HepG2 (cell line): ENCODE measurements around the gene CCDC57. TPM values are rescaled to one million over a fixed set of nuclear protein-coding genes. Genes with fewer than 3 reads are reported as not detected.
A peak's percentile ranks its signal among the peaks of the same experiment; 100 is the strongest.

Experiments used
- DNMT3B ChIP-seq: conservative IDR thresholded peaks from 2 replicates; pipeline ENCODE4 v1.6.1; 2016; ENCODE audit warnings: missing biosample characterization, control low read depth
- FOXK1 ChIP-seq: sonication (generic); formaldehyde crosslinking; IDR thresholded peaks from 2 replicates; pipeline ENCODE4 v1.4.0; 2020; ENCODE audit warnings: low read depth, missing genetic modification reagents, borderline replicate concordance
- NCOA1 ChIP-seq: sonication (generic); formaldehyde crosslinking; IDR thresholded peaks from 2 replicates; pipeline ENCODE4 v1.9.0; 2021; ENCODE audit warnings: missing genetic modification reagents
- SRF ChIP-seq: IDR thresholded peaks from 2 replicates; pipeline ENCODE4 v1.6.1; 2011; ENCODE audit warnings: mild to moderate bottlenecking, low read depth, low read length, moderate library complexity
- ZNF644 ChIP-seq: IDR thresholded peaks from 2 replicates; pipeline ENCODE4 v1.6.1; 2016; ENCODE audit warnings: low read depth
- polyA plus RNA-seq, 8 experiments: library from polyadenylated mRNA; depleted of rRNA in 3 of 8; stranded (reverse) in 7 of 8; unstranded in 1 of 8; fragments of >200 nt; fragmentation: Illumina TruSeq in 4 of 8; extraction: Trizol in 4 of 8; gene quantifications; 2 replicates each; pipeline versions ENCODE4 v1.2.1 to v1.2.3, GENCODE V29; 2011 to 2016; ENCODE audit warnings: low read depth in 4 of 8, missing spikeins in 1 of 8, mixed read lengths in 1 of 8; ENCODE audit not compliant: insufficient read depth in 1 of 8
- total RNA-seq, 5 experiments: library from RNA; depleted of rRNA; stranded (reverse); fragments of >200 nt; fragmentation: Illumina TruSeq; extraction: Trizol; gene quantifications; 2 replicates each; pipeline ENCODE4 v1.2.3, GENCODE V29; 2016; ENCODE audit warnings: low read depth in 1 of 5
- TF ChIP-seq, protein P1 (sequence below): sonication (generic); formaldehyde crosslinking; IDR thresholded peaks from 2 replicates; pipeline ENCODE4 v1.4.0; 2020; ENCODE audit warnings: mild to moderate bottlenecking, missing genetic modification reagents
- TF ChIP-seq, protein P2 (sequence below), 2 experiments: sonication (generic) in 1 of 2; formaldehyde crosslinking in 1 of 2; IDR thresholded peaks; 2 replicates each; pipeline versions ENCODE4 v1.6.1 to v1.9.0; 2014 to 2022; ENCODE audit warnings: antibody characterized with exemption in 1 of 2, borderline replicate concordance in 1 of 2, inconsistent platforms in 1 of 2, low read depth in 1 of 2, missing genetic modification reagents in 1 of 2
- TF ChIP-seq, protein P3 (sequence below): sonication (generic); formaldehyde crosslinking; IDR thresholded peaks from 2 replicates; pipeline ENCODE4 v1.4.0; 2020; ENCODE audit warnings: mild to moderate bottlenecking, missing genetic modification reagents
- TF ChIP-seq, protein P4 (sequence below): sonication (generic); formaldehyde crosslinking; IDR thresholded peaks from 2 replicates; pipeline ENCODE4 v1.5.0; 2020; ENCODE audit warnings: missing genetic modification reagents
- TF ChIP-seq, protein P5 (sequence below): sonication (generic); formaldehyde crosslinking; conservative IDR thresholded peaks from 2 replicates; pipeline ENCODE4 v1.4.0; 2020; ENCODE audit warnings: missing genetic modification reagents
- TF ChIP-seq, protein P6 (sequence below): sonication (generic); formaldehyde crosslinking; IDR thresholded peaks from 2 replicates; pipeline ENCODE4 v1.5.0; 2020; ENCODE audit warnings: mild to moderate bottlenecking, missing genetic modification reagents, moderate library complexity
- TF ChIP-seq, protein P7 (sequence below): IDR thresholded peaks from 2 replicates; pipeline ENCODE4 v1.6.1; 2016; ENCODE audit warnings: missing biosample characterization, missing genetic modification reagents, low read depth

Gene CCDC57
- total and polyA plus RNA-seq, 2 of the 13 experiments (the other 11 are each of a cell fraction or from before 2014, with no cell fraction given) = 59.3 to 59.9 TPM

DNA sequence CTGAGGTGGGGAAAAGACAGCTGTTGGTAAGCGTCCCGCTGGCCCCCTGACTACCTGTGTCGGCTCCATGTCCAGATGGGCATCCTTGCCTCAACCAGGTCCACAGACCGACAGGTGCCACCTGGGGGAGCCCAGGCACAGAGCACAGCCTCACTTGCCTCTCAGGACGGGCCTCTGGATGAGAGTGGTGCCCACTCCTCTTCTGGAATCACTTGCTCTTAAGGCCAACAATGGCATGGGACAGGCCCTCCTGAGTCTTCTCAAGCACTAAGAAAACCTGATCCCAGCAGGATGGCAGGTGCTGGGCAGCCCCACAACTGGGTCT, 33.4 kb upstream of the CCDC57 start (continued):
- TF ChIP-seq, protein P1, sequence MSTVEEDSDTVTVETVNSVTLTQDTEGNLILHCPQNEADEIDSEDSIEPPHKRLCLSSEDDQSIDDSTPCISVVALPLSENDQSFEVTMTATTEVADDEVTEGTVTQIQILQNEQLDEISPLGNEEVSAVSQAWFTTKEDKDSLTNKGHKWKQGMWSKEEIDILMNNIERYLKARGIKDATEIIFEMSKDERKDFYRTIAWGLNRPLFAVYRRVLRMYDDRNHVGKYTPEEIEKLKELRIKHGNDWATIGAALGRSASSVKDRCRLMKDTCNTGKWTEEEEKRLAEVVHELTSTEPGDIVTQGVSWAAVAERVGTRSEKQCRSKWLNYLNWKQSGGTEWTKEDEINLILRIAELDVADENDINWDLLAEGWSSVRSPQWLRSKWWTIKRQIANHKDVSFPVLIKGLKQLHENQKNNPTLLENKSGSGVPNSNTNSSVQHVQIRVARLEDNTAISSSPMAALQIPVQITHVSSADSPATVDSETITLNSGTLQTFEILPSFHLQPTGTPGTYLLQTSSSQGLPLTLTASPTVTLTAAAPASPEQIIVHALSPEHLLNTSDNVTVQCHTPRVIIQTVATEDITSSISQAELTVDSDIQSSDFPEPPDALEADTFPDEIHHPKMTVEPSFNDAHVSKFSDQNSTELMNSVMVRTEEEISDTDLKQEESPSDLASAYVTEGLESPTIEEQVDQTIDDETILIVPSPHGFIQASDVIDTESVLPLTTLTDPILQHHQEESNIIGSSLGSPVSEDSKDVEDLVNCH (CRISPR knock-in tag) = no peak
- TF ChIP-seq ZNF644 (CRISPR knock-in tag) = no peak
- no peak for TF ChIP-seq NCOA1 (CRISPR knock-in tag)
- no peak for TF ChIP-seq DNMT3B (CRISPR knock-in tag)
- TF ChIP-seq, protein P2, sequence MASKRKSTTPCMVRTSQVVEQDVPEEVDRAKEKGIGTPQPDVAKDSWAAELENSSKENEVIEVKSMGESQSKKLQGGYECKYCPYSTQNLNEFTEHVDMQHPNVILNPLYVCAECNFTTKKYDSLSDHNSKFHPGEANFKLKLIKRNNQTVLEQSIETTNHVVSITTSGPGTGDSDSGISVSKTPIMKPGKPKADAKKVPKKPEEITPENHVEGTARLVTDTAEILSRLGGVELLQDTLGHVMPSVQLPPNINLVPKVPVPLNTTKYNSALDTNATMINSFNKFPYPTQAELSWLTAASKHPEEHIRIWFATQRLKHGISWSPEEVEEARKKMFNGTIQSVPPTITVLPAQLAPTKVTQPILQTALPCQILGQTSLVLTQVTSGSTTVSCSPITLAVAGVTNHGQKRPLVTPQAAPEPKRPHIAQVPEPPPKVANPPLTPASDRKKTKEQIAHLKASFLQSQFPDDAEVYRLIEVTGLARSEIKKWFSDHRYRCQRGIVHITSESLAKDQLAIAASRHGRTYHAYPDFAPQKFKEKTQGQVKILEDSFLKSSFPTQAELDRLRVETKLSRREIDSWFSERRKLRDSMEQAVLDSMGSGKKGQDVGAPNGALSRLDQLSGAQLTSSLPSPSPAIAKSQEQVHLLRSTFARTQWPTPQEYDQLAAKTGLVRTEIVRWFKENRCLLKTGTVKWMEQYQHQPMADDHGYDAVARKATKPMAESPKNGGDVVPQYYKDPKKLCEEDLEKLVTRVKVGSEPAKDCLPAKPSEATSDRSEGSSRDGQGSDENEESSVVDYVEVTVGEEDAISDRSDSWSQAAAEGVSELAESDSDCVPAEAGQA (IDR thresholded peaks at IDR 0.05; ENCODE audit: low read depth) = no peak
- TF ChIP-seq, protein P2 (CRISPR knock-in tag; IDR thresholded peaks at IDR 0.05; ENCODE audit: borderline replicate concordance) = no peak
- TF ChIP-seq, protein P3, sequence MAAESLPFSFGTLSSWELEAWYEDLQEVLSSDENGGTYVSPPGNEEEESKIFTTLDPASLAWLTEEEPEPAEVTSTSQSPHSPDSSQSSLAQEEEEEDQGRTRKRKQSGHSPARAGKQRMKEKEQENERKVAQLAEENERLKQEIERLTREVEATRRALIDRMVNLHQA (CRISPR knock-in tag) = no peak
- TF ChIP-seq, protein P4, sequence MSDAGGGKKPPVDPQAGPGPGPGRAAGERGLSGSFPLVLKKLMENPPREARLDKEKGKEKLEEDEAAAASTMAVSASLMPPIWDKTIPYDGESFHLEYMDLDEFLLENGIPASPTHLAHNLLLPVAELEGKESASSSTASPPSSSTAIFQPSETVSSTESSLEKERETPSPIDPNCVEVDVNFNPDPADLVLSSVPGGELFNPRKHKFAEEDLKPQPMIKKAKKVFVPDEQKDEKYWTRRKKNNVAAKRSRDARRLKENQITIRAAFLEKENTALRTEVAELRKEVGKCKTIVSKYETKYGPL (CRISPR knock-in tag) = no peak
- TF ChIP-seq, protein P5, sequence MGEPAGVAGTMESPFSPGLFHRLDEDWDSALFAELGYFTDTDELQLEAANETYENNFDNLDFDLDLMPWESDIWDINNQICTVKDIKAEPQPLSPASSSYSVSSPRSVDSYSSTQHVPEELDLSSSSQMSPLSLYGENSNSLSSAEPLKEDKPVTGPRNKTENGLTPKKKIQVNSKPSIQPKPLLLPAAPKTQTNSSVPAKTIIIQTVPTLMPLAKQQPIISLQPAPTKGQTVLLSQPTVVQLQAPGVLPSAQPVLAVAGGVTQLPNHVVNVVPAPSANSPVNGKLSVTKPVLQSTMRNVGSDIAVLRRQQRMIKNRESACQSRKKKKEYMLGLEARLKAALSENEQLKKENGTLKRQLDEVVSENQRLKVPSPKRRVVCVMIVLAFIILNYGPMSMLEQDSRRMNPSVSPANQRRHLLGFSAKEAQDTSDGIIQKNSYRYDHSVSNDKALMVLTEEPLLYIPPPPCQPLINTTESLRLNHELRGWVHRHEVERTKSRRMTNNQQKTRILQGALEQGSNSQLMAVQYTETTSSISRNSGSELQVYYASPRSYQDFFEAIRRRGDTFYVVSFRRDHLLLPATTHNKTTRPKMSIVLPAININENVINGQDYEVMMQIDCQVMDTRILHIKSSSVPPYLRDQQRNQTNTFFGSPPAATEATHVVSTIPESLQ (CRISPR knock-in tag) = no peak
- no peak for TF ChIP-seq FOXK1 (CRISPR knock-in tag)
- TF ChIP-seq, protein P6, sequence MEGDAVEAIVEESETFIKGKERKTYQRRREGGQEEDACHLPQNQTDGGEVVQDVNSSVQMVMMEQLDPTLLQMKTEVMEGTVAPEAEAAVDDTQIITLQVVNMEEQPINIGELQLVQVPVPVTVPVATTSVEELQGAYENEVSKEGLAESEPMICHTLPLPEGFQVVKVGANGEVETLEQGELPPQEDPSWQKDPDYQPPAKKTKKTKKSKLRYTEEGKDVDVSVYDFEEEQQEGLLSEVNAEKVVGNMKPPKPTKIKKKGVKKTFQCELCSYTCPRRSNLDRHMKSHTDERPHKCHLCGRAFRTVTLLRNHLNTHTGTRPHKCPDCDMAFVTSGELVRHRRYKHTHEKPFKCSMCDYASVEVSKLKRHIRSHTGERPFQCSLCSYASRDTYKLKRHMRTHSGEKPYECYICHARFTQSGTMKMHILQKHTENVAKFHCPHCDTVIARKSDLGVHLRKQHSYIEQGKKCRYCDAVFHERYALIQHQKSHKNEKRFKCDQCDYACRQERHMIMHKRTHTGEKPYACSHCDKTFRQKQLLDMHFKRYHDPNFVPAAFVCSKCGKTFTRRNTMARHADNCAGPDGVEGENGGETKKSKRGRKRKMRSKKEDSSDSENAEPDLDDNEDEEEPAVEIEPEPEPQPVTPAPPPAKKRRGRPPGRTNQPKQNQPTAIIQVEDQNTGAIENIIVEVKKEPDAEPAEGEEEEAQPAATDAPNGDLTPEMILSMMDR (CRISPR knock-in tag) = peak; percentile 14; the same call in 1 of the 2 replicates
- TF ChIP-seq, protein P7, sequence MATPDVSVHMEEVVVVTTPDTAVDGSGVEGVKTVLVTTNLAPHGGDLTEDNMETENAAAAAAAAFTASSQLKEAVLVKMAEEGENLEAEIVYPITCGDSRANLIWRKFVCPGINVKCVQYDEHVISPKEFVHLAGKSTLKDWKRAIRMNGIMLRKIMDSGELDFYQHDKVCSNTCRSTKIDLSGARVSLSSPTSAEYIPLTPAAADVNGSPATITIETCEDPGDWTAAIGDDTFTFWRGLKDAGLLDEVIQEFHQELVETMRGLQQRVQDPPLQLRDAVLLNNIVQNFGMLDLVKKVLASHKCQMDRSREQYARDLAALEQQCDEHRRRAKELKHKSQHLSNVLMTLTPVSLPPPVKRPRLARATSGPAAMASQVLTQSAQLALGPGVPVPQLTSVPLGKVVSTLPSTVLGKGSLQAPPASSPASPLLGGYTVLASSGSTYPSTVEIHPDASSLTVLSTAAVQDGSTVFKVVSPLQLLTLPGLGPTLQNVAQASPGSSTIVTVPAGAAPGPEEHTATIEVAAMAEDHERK (CRISPR knock-in tag) = no peak
- TF ChIP-seq SRF = no peak
